Activated naive CD8-positive, alpha-beta T cell treated with anti-CD3 and anti-CD28 coated beads, Interleukin-2, amount 50 U/mL, for 16 hours (primary cell): ENCODE data around the gene BDKRB1.
"Not testable (repeated sequence)": the region's sequence is repeated elsewhere in the genome, so short reads cannot be mapped to it uniquely, and the experiment has no call there.

ENCODE experiments used
- DNase-seq: peaks from one replicate; pipeline ENCODE4 v3.0.0-alpha.2; 2020; ENCODE audit warnings: low read depth, low spot score

The BDKRB1 gene

GRCh38 chr14:96233661-96234060 lies 22.3 kb upstream of the BDKRB1 start:
- no peak for DNase-seq

- no peak for DNase-seq
Observed at GRCh38 chr14:96235426-96235825, 20.6 kb upstream of the BDKRB1 start.

GRCh38 chr14:96237641-96238040 lies 18.4 kb upstream of the BDKRB1 start:
- DNase-seq, result no peak

GRCh38 chr14:96238676-96239265 lies 17.2 kb upstream of the BDKRB1 start:
- no peak for DNase-seq

- no peak for DNase-seq
Observed at GRCh38 chr14:96239711-96240141, 16.3 kb upstream of the BDKRB1 start.

GRCh38 chr14:96240641-96241040 lies 15.4 kb upstream of the BDKRB1 start:
- no peak for DNase-seq

GRCh38 chr14:96242126-96242525 lies 13.9 kb upstream of the BDKRB1 start:
- DNase-seq, result no peak

GRCh38 chr14:96243785-96244184 lies 12.2 kb upstream of the BDKRB1 start:
- DNase-seq, result no peak

- not testable (repeated sequence) for DNase-seq
Observed at GRCh38 chr14:96245074-96245473, 10.9 kb upstream of the BDKRB1 start.

GRCh38 chr14:96245710-96246538 lies 10.1 kb upstream of the BDKRB1 start:
- DNase-seq, result no peak

GRCh38 chr14:96246539-96246847 lies 9.5 kb upstream of the BDKRB1 start:
- no peak for DNase-seq

- no peak for DNase-seq
Observed at GRCh38 chr14:96247031-96247430, 9.0 kb upstream of the BDKRB1 start.

- DNase-seq, result no peak
Observed at GRCh38 chr14:96249029-96249428, 7.0 kb upstream of the BDKRB1 start.

- DNase-seq, result no peak
Observed at GRCh38 chr14:96250485-96250884, 5.5 kb upstream of the BDKRB1 start.

GRCh38 chr14:96251656-96252155 lies 4.3 kb upstream of the BDKRB1 start:
- DNase-seq, result no peak

- DNase-seq, result no peak
Observed at GRCh38 chr14:96252323-96252998, 3.5 kb upstream of the BDKRB1 start.

GRCh38 chr14:96252999-96253539 lies 2.9 kb upstream of the BDKRB1 start:
- DNase-seq, result no peak

- DNase-seq, result no peak
Observed at GRCh38 chr14:96254687-96255086, 1.3 kb upstream of the BDKRB1 start.

- no peak for DNase-seq
Observed at GRCh38 chr14:96256407-96256806, 397 bp downstream of the BDKRB1 start.

- no peak for DNase-seq
Observed at GRCh38 chr14:96257056-96257455, 1.0 kb downstream of the BDKRB1 start.

GRCh38 chr14:96257900-96258299 lies 1.9 kb downstream of the BDKRB1 start:
- no peak for DNase-seq

GRCh38 chr14:96260341-96260821 lies 4.4 kb downstream of the BDKRB1 start:
- no peak for DNase-seq
